Endothelial cell of umbilical vein (primary cell): Measurements from ENCODE around the gene IKZF1. TPM values are rescaled to one million over a fixed set of nuclear protein-coding genes. Genes with fewer than 3 reads are reported as not detected.

Source experiments
- BruUV-seq: library from RNA; stranded (reverse); fragments of 400-500 nt; replicated peaks from 2 replicates; lab custom pipeline; 2021; lab: Mats Ljungman, UMichigan
- CTCF ChIA-PET: fragments of 300-600, 350-600 bp; sonication (Branson Sonifier 250); formaldehyde crosslinking; loops from one replicate; lab custom pipeline; 2021; ENCODE audit warnings: antibody characterized with exemption, inconsistent platforms; lab: Charles Lee
- POLR2A ChIA-PET: fragments of 300-600, 350-600 bp; sonication (Branson Sonifier 250); formaldehyde crosslinking; loops from one replicate; lab custom pipeline; 2021; ENCODE audit warnings: antibody characterized with exemption, inconsistent platforms; lab: Charles Lee
- DNase-seq: peaks from one replicate; pipeline ENCODE4 v3.0.0-alpha.2; 2011; ENCODE audit warnings: low read depth, low spot score
- FAIRE-seq: peaks from 2 replicates; lab custom pipeline; 2011; peaks lifted over from hg19 to GRCh38; lab: Jason Lieb, UNC
- H2AFZ ChIP-seq: 2 replicates; pipeline ENCODE4 v1.6.0; 2012; ENCODE audit warnings: low read depth, low read length, control low read depth, inconsistent platforms
- H3K27ac ChIP-seq: 2 replicates; pipeline ENCODE4 v1.5.1; 2011; ENCODE audit warnings: low read depth, mild to moderate bottlenecking, control low read depth, low read length, moderate library complexity; ENCODE audit not compliant: insufficient read depth
- H3K27me3 ChIP-seq, 2 experiments: 2 replicates each; pipeline versions ENCODE4 v1.6.0 to v1.6.1; 2011; ENCODE audit warnings: low read length in 2 of 2, mixed read lengths in 1 of 2; ENCODE audit not compliant: control insufficient read depth in 2 of 2, insufficient read depth in 2 of 2
- H3K36me3 ChIP-seq, 2 experiments: 2 replicates in 1 of 2; 3 replicates in 1 of 2; pipeline ENCODE4 v1.5.1; 2011; ENCODE audit warnings: low read length in 2 of 2, mild to moderate bottlenecking in 1 of 2, moderate library complexity in 1 of 2; ENCODE audit not compliant: control insufficient read depth in 2 of 2, insufficient read depth in 2 of 2; ENCODE audit errors: extremely low read depth in 1 of 2
- H3K4me1 ChIP-seq: 3 replicates; pipeline ENCODE4 v1.5.1; 2011; ENCODE audit warnings: mild to moderate bottlenecking, low read length; ENCODE audit not compliant: control insufficient read depth, insufficient read depth; ENCODE audit errors: extremely low read depth
- H3K4me2 ChIP-seq: 2 replicates; pipeline ENCODE4 v1.6.1; 2011; ENCODE audit warnings: low read length, control low read depth, mixed read lengths; ENCODE audit not compliant: insufficient read depth
- H3K4me3 ChIP-seq, 3 experiments: fragments of 200-600 bp in 1 of 3; sonication (generic), shearing (Covaris generic) in 1 of 3; replicated peaks in 1 of 3; 2 replicates each; pipeline ENCODE4 v1.5.1; 2011 to 2016; ENCODE audit warnings: control low read depth in 3 of 3, low read length in 3 of 3, mild to moderate bottlenecking in 2 of 3, inconsistent platforms in 1 of 3, low read depth in 1 of 3, moderate library complexity in 1 of 3; ENCODE audit not compliant: insufficient read depth in 1 of 3
- H3K79me2 ChIP-seq: 2 replicates; pipeline ENCODE4 v1.6.0; 2012; ENCODE audit warnings: low read length, inconsistent platforms; ENCODE audit not compliant: control insufficient read depth, insufficient read depth
- H3K9ac ChIP-seq: replicated peaks from 2 replicates; pipeline ENCODE3; 2011; ENCODE audit warnings: low read length, control low read depth; ENCODE audit not compliant: insufficient read depth; ENCODE audit errors: extremely low read depth
- H3K9me1 ChIP-seq: replicated peaks from 3 replicates; pipeline ENCODE4 v1.6.0; 2011; ENCODE audit warnings: mild to moderate bottlenecking, low read length; ENCODE audit not compliant: control insufficient read depth, insufficient read depth; ENCODE audit errors: extremely low read depth
- H3K9me3 ChIP-seq: replicated peaks from 2 replicates; pipeline ENCODE4 v1.5.1; 2012; ENCODE audit warnings: low read length, inconsistent platforms; ENCODE audit not compliant: control insufficient read depth, insufficient read depth
- H4K20me1 ChIP-seq: replicated peaks from 2 replicates; pipeline ENCODE3; 2011; ENCODE audit warnings: mild to moderate bottlenecking, low read length; ENCODE audit not compliant: control insufficient read depth, insufficient read depth; ENCODE audit errors: extremely low read depth
- EZH2 ChIP-seq: IDR thresholded peaks from 2 replicates; pipeline ENCODE4 v1.6.1; 2012; ENCODE audit warnings: borderline replicate concordance, low read depth, mild to moderate bottlenecking, moderate library complexity, low read length, inconsistent platforms; ENCODE audit not compliant: severe bottlenecking
- FOS ChIP-seq: IDR thresholded peaks from 2 replicates; pipeline ENCODE4 v1.6.1; 2011; ENCODE audit warnings: mild to moderate bottlenecking, low read length, moderate library complexity, borderline replicate concordance; ENCODE audit not compliant: insufficient read depth
- GATA2 ChIP-seq: IDR thresholded peaks from 2 replicates; pipeline ENCODE4 v1.7.0; 2011; ENCODE audit warnings: low read depth, mild to moderate bottlenecking, moderate library complexity, mixed read lengths, low read length; ENCODE audit not compliant: insufficient read length, insufficient read depth
- JUN ChIP-seq: IDR thresholded peaks from 2 replicates; pipeline ENCODE4 v1.6.1; 2011; ENCODE audit warnings: borderline replicate concordance, low read depth; ENCODE audit not compliant: insufficient read length, insufficient read depth
- MYC ChIP-seq: IDR thresholded peaks from one replicate; pipeline ENCODE4 v1.6.1; 2011; ENCODE audit warnings: mild to moderate bottlenecking, low read depth, low read length
- POLR2A ChIP-seq: IDR thresholded peaks from 2 replicates; pipeline ENCODE4 v1.6.1; 2012; ENCODE audit warnings: low read depth, mild to moderate bottlenecking, control low read depth, low read length
- POLR2AphosphoS5 ChIP-seq: IDR thresholded peaks from 2 replicates; pipeline ENCODE4 v1.6.1; 2012; ENCODE audit warnings: low read depth, mild to moderate bottlenecking, control low read depth, low read length, moderate library complexity; ENCODE audit not compliant: insufficient read depth
- dilution Hi-C: fragments of 300-500 bp; cut with MboI; formaldehyde crosslinking; loops from one replicate; pipeline ENCODE4 v1.15.0; 2019; ENCODE audit warnings: low sequenced_read_pairs; ENCODE audit not compliant: extremely low pct_ligation_motif_present
- intact Hi-C: fragments of 100-400 bp; cut with micrococcal nuclease; formaldehyde crosslinking; loops from one replicate; pipeline ENCODE4 v1.10.0; 2022
- polyA plus RNA-seq, 4 experiments: library from polyadenylated mRNA; depleted of rRNA in 3 of 4; stranded (reverse) in 3 of 4; unstranded in 1 of 4; fragments of >200 nt; gene quantifications; 2 replicates each; pipeline versions ENCODE4 v1.2.1 to v1.2.3, GENCODE V29; 2011 to 2012; ENCODE audit warnings: missing spikeins in 1 of 4
- total RNA-seq: library from RNA; stranded (reverse); gene quantifications from 2 replicates; pipeline ENCODE4 v1.2.3, GENCODE V29; 2021
- TF ChIP-seq, protein P1 (sequence below): IDR thresholded peaks from 2 replicates; pipeline ENCODE4 v1.6.1; 2011; ENCODE audit not compliant: insufficient read depth, insufficient read length
- TF ChIP-seq, protein P2 (sequence below), 2 donors: IDR thresholded peaks; 1 replicate in 1 of 2; 2 replicates in 1 of 2; pipeline ENCODE4 v1.5.1; 2011; ENCODE audit warnings: low read length in 2 of 2, mild to moderate bottlenecking in 2 of 2, moderate library complexity in 2 of 2, control low read depth in 1 of 2, inconsistent platforms in 1 of 2, low read depth in 1 of 2; ENCODE audit not compliant: insufficient read depth in 1 of 2; ENCODE audit errors: extremely low read depth in 1 of 2

Gene IKZF1
- total and polyA plus RNA-seq, 2 donors (not counting 3 experiments of a cell fraction or from before 2014, with no cell fraction given), result 0.01 to 0.20 TPM

DNA sequence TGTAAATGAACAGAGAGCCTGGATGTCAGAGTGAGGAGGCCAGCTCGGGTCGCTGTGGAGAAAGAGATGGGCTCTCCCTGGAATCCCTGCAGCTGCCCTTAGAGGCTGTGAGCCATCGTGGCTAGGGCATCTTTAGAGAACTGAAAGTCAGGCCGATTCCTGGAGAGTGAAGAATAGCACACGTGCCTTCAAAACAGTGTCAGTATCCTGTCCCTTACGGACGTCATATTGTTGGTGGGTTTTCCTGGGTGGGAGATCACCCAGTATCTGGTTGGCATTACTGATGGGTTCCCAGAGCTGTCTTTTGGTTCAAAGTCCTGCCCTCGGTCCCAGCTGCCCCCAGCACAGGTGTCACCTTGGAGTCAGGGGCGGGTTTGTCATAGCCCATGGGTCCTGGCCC, 25.3 kb downstream of the IKZF1 start:
- FAIRE-seq (no peak), DNase-seq (no peak)
- no peak overlapping the region for H3K4me3 ChIP-seq
- intact Hi-C loops, result no loop called here
- TF ChIP-seq GATA2, result no peak
- POLR2A ChIA-PET, result no interaction called here
- no peaks in the 10 kb centered on the region for H3K4me1 ChIP-seq
- dilution Hi-C loops, result no loop called here
- H3K9me3 ChIP-seq, result no peaks in the 10 kb centered on the region
- H3K27me3 ChIP-seq, result peaks cover 3 to 10% of the 10 kb centered on the region in 2 experiments
- no peak overlapping the region for H3K4me2 ChIP-seq
- H3K79me2 ChIP-seq, result no peaks in the 10 kb centered on the region
- no peaks in the 10 kb centered on the region for H3K9me1 ChIP-seq
- H3K27ac ChIP-seq, result no peak overlapping the region
- H3K9ac ChIP-seq, result no peak overlapping the region
- CTCF ChIA-PET, result no interaction called here
- no peaks in the 10 kb centered on the region for H4K20me1 ChIP-seq
- H2AFZ ChIP-seq, result no peak overlapping the region
- no peaks in the 10 kb centered on the region for H3K36me3 ChIP-seq
- no TSS peak for BruUV-seq

DNA sequence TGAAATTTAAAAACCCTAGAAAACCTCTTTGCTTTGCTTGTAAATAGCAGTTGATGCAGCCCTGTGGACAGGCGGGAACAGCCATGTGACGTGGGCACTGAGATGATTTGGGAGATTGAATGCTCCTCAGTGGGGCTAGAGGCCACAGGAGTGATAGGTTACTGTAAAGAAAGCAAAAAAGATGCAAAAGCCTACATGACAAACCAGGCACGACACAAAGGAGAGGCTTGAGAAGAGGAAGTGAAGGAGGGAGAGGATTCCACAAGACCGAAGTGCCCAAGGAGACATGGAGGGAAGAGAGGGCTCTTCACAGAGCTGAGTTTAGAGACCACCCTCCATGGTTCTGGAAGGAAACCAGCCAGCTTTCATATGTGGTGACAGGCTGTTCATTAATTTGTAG, 25.7 kb downstream of the IKZF1 start:
- TF ChIP-seq POLR2AphosphoS5 (no peak), POLR2A (no peak), GATA2 (no peak), FOS (no peak), MYC (no peak), JUN (no peak), EZH2 (no peak)
- TF ChIP-seq, protein P1, sequence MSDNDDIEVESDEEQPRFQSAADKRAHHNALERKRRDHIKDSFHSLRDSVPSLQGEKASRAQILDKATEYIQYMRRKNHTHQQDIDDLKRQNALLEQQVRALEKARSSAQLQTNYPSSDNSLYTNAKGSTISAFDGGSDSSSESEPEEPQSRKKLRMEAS, result no peak
- TF ChIP-seq, protein P2, sequence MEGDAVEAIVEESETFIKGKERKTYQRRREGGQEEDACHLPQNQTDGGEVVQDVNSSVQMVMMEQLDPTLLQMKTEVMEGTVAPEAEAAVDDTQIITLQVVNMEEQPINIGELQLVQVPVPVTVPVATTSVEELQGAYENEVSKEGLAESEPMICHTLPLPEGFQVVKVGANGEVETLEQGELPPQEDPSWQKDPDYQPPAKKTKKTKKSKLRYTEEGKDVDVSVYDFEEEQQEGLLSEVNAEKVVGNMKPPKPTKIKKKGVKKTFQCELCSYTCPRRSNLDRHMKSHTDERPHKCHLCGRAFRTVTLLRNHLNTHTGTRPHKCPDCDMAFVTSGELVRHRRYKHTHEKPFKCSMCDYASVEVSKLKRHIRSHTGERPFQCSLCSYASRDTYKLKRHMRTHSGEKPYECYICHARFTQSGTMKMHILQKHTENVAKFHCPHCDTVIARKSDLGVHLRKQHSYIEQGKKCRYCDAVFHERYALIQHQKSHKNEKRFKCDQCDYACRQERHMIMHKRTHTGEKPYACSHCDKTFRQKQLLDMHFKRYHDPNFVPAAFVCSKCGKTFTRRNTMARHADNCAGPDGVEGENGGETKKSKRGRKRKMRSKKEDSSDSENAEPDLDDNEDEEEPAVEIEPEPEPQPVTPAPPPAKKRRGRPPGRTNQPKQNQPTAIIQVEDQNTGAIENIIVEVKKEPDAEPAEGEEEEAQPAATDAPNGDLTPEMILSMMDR (IDR thresholded peaks at IDR 0.05; ENCODE audit: extremely low read depth in 1 of 2, insufficient read depth in 1 of 2, low read depth in 1 of 2, low read length in 2 of 2), result no peak
- H3K36me3 ChIP-seq, result no peaks in the 10 kb centered on the region
- intact Hi-C loops (no loop called here), dilution Hi-C loops (no loop called here)
- H3K4me1 ChIP-seq, result no peaks in the 10 kb centered on the region
- H3K27me3 ChIP-seq, result peaks cover 3 to 10% of the 10 kb centered on the region in 2 experiments
- no peaks in the 10 kb centered on the region for H4K20me1 ChIP-seq
- no peaks in the 10 kb centered on the region for H3K9me3 ChIP-seq
- FAIRE-seq (no peak), DNase-seq (no peak)
- H3K27ac ChIP-seq, result no peak overlapping the region
- H3K79me2 ChIP-seq, result no peaks in the 10 kb centered on the region
- no peak overlapping the region for H2AFZ ChIP-seq
- H3K9me1 ChIP-seq, result no peaks in the 10 kb centered on the region
- no peak overlapping the region for H3K9ac ChIP-seq
- CTCF ChIA-PET, result no interaction called here
- no peak overlapping the region for H3K4me2 ChIP-seq
- POLR2A ChIA-PET, result no interaction called here
- no peak overlapping the region for H3K4me3 ChIP-seq
- no TSS peak for BruUV-seq
